Kidney epithelial cell (primary cell): Measurements from ENCODE around the gene TLK1. TPM values are rescaled to one million over a fixed set of nuclear protein-coding genes. Genes with fewer than 3 reads are reported as not detected.
A peak's percentile ranks its signal among the peaks of the same experiment; 100 is the strongest.

Source experiments
- DNase-seq: peaks from one replicate; pipeline ENCODE4 v3.0.0-alpha.2; 2010; ENCODE audit warnings: low read depth
- H3K27me3 ChIP-seq: 2 replicates; pipeline ENCODE4 v1.6.0; 2011; ENCODE audit warnings: low read length; ENCODE audit not compliant: control insufficient read depth, insufficient read depth
- H3K36me3 ChIP-seq: 2 replicates; pipeline ENCODE4 v1.5.1; 2011; ENCODE audit warnings: low read length; ENCODE audit not compliant: control insufficient read depth, insufficient read depth
- H3K4me3 ChIP-seq: 2 replicates; pipeline ENCODE4 v1.5.1; 2011; ENCODE audit warnings: low read depth, mild to moderate bottlenecking, control low read depth, low read length
- CTCF ChIP-seq: IDR thresholded peaks from 2 replicates; pipeline ENCODE4 v1.5.1; 2011; ENCODE audit warnings: mild to moderate bottlenecking, moderate library complexity, low read length, control low read depth, inconsistent platforms; ENCODE audit not compliant: insufficient read depth, poor library complexity, severe bottlenecking
- total RNA-seq: library from RNA; depleted of rRNA; stranded (reverse); fragments of >200 nt; gene quantifications from 2 replicates; pipeline ENCODE4 v1.2.3, GENCODE V29; 2015

TLK1 gene
- total RNA-seq, 1 donor from 2014 or later = 24.4 TPM

- TF ChIP-seq CTCF = no peak
These were observed 71.2 kb downstream of the TLK1 start for GRCh38 chr2:171089489-171089888.

GRCh38 chr2:171088057-171088834 is 72.4 kb downstream of the TLK1 start:
- Histone ChIP-seq H3K4me3 (no peak overlapping the region), H3K27me3 (no peaks in the 10 kb centered on the region), H3K36me3 (no peaks in the 10 kb centered on the region)
- TF ChIP-seq CTCF = no peak
- DNase-seq = no peak

More at GRCh38 chr2:171089489-171089888, 71.2 kb downstream of the TLK1 start:
- Histone ChIP-seq H3K27me3 (no peaks in the 10 kb centered on the region), H3K4me3 (no peak overlapping the region), H3K36me3 (no peaks in the 10 kb centered on the region)
- DNase-seq = no peak

GRCh38 chr2:171087547-171087946 is 73.1 kb downstream of the TLK1 start:
- TF ChIP-seq CTCF = no peak
- Histone ChIP-seq H3K36me3 (no peaks in the 10 kb centered on the region), H3K27me3 (no peaks in the 10 kb centered on the region), H3K4me3 (no peak overlapping the region)
- no peak for DNase-seq

GRCh38 chr2:171086352-171087290 is 74.1 kb downstream of the TLK1 start:
- DNase-seq = peak; percentile 16
- Histone ChIP-seq H3K27me3 (no peaks in the 10 kb centered on the region), H3K36me3 (no peaks in the 10 kb centered on the region), H3K4me3 (no peak overlapping the region)
- peak; percentile 70 for TF ChIP-seq CTCF

GRCh38 chr2:171084128-171084527 is 76.6 kb downstream of the TLK1 start:
- no peaks in the 10 kb centered on the region for H3K36me3 ChIP-seq
- no peak for DNase-seq
- H3K27me3 ChIP-seq = no peaks in the 10 kb centered on the region
- no peak overlapping the region for H3K4me3 ChIP-seq
- no peak for TF ChIP-seq CTCF
